SK-N-SH (cell line): ENCODE measurements around the gene SUPV3L1. TPM values are rescaled to one million over a fixed set of nuclear protein-coding genes. Genes with fewer than 3 reads are reported as not detected.
A peak's percentile ranks its signal among the peaks of the same experiment; 100 is the strongest.

Experiments used
- CTCF ChIA-PET: fragments of 300-600, 350-600 bp; formaldehyde crosslinking; extraction: SDS; loops from one replicate; lab custom pipeline; 2021; lab: Yijun Ruan, JAX
- POLR2A ChIA-PET: fragments of 350-600 bp; sonication (Branson Sonifier 250); formaldehyde crosslinking; extraction: SDS; loops from one replicate; lab custom pipeline; 2020; ENCODE audit warnings: antibody characterized with exemption, inconsistent platforms; lab: Yijun Ruan, JAX
- DNase-seq: peaks from one replicate; pipeline ENCODE4 v3.0.0; 2012
- H2AFZ ChIP-seq: fragments of 200-600 bp; sonication (generic); 2 replicates; pipeline ENCODE4 v1.8.1; 2016; ENCODE audit warnings: antibody characterized with exemption, mild to moderate bottlenecking, low read depth
- H3F3A ChIP-seq: fragments of 200-600 bp; sonication (generic); replicated peaks from 2 replicates; pipeline ENCODE3; 2016; ENCODE audit warnings: antibody characterized with exemption, mild to moderate bottlenecking; ENCODE audit not compliant: insufficient read depth
- H3K27ac ChIP-seq, 2 experiments: fragments of 200-500 bp in 1 of 2; fragments of 200-600 bp in 1 of 2; sonication (Bioruptor generic) in 1 of 2; sonication (generic), shearing (Covaris generic) in 1 of 2; 2 replicates each; pipeline versions ENCODE4 v1.5.1 to v1.6.1; 2014 to 2016; ENCODE audit warnings: low read depth in 2 of 2, inconsistent platforms in 1 of 2, low read length in 1 of 2, mild to moderate bottlenecking in 1 of 2, mixed read lengths in 1 of 2
- H3K27me3 ChIP-seq: fragments of 200-600 bp; sonication (generic), shearing (Covaris generic); 2 replicates; pipeline ENCODE4 v1.6.1; 2016; ENCODE audit warnings: mixed run types; ENCODE audit not compliant: insufficient read depth
- H3K36me3 ChIP-seq, 2 experiments: fragments of 200-500 bp in 1 of 2; fragments of 200-600 bp in 1 of 2; sonication (Bioruptor generic) in 1 of 2; sonication (generic) in 1 of 2; replicated peaks in 1 of 2; 2 replicates each; pipeline versions ENCODE3 to v1.5.1; 2014 to 2016; ENCODE audit warnings: low read length in 1 of 2, mild to moderate bottlenecking in 1 of 2; ENCODE audit not compliant: insufficient read depth in 2 of 2, control insufficient read depth in 1 of 2
- H3K4me1 ChIP-seq, 2 experiments: fragments of 200-500 bp in 1 of 2; fragments of 200-600 bp in 1 of 2; sonication (Bioruptor generic) in 1 of 2; sonication (generic), shearing (Covaris generic) in 1 of 2; 2 replicates each; pipeline versions ENCODE4 v1.5.1 to v1.6.1; 2014 to 2016; ENCODE audit warnings: low read depth in 1 of 2, low read length in 1 of 2, mixed run types in 1 of 2; ENCODE audit not compliant: insufficient read depth in 2 of 2, control insufficient read depth in 1 of 2
- H3K4me2 ChIP-seq: fragments of 200-600 bp; sonication (generic), shearing (Covaris generic); 2 replicates; pipeline ENCODE4 v1.6.1; 2017; ENCODE audit warnings: mixed run types
- H3K4me3 ChIP-seq, 2 experiments: fragments of 200-500 bp in 1 of 2; fragments of 200-600 bp in 1 of 2; sonication (Bioruptor generic) in 1 of 2; sonication (generic), shearing (Covaris generic) in 1 of 2; 2 replicates each; pipeline versions ENCODE4 v1.5.1 to v1.8.1; 2014 to 2016; ENCODE audit warnings: low read depth in 2 of 2, inconsistent platforms in 1 of 2, low read length in 1 of 2, mild to moderate bottlenecking in 1 of 2, mixed read lengths in 1 of 2, moderate library complexity in 1 of 2
- H3K79me2 ChIP-seq: fragments of 200-600 bp; sonication (generic); 2 replicates; pipeline ENCODE4 v1.8.1; 2017; ENCODE audit warnings: mild to moderate bottlenecking; ENCODE audit not compliant: insufficient read depth
- H3K9ac ChIP-seq: fragments of 200-600 bp; sonication (generic); 2 replicates; pipeline ENCODE4 v1.6.1; 2017; ENCODE audit warnings: mixed run types
- H3K9me2 ChIP-seq: fragments of 200-600 bp; sonication (generic); 2 replicates; pipeline ENCODE4 v1.6.1; 2017; ENCODE audit warnings: mixed run types
- H3K9me3 ChIP-seq: fragments of 200-600 bp; sonication (generic); 2 replicates; pipeline ENCODE4 v1.6.1; 2017; ENCODE audit warnings: mixed run types, mild to moderate bottlenecking, moderate library complexity
- H4K20me1 ChIP-seq: fragments of 200-600 bp; sonication (generic); 2 replicates; pipeline ENCODE4 v1.6.1; 2017; ENCODE audit warnings: mild to moderate bottlenecking, mixed run types; ENCODE audit not compliant: insufficient read depth
- CHD2 ChIP-seq: fragments of 150-350 bp; IDR thresholded peaks from 2 replicates; pipeline ENCODE4 v1.6.1; 2018; ENCODE audit warnings: low read length; ENCODE audit not compliant: partially characterized antibody
- EP300 ChIP-seq, 2 experiments: IDR thresholded peaks; 2 replicates each; pipeline versions ENCODE4 v1.4.0 to v1.6.1; 2012; ENCODE audit warnings: borderline replicate concordance in 1 of 2, low read depth in 1 of 2, low read length in 1 of 2
- EZH2phosphoT487 ChIP-seq: fragments of 200-600 bp; sonication (generic); IDR thresholded peaks from 2 replicates; pipeline ENCODE4 v1.6.1; 2017; ENCODE audit warnings: low read depth, mixed run types, mild to moderate bottlenecking, antibody characterized with exemption, moderate library complexity, borderline replicate concordance
- FOSL2 ChIP-seq: IDR thresholded peaks from 2 replicates; pipeline ENCODE4 v1.4.0; 2012; ENCODE audit warnings: low read depth, mild to moderate bottlenecking, moderate library complexity, borderline replicate concordance
- FOXJ3 ChIP-seq: sonication (generic); formaldehyde crosslinking; IDR thresholded peaks from 2 replicates; pipeline ENCODE4 v1.5.1; 2020; ENCODE audit warnings: mild to moderate bottlenecking, missing genetic modification reagents
- FOXM1 ChIP-seq: IDR thresholded peaks from 2 replicates; pipeline ENCODE4 v1.4.0; 2012; ENCODE audit warnings: low read depth, mild to moderate bottlenecking
- GABPA ChIP-seq: IDR thresholded peaks from 2 replicates; pipeline ENCODE4 v1.4.0; 2012; ENCODE audit warnings: low read depth, mild to moderate bottlenecking
- JUND ChIP-seq: IDR thresholded peaks from 2 replicates; pipeline ENCODE4 v1.4.0; 2012
- MEF2A ChIP-seq: IDR thresholded peaks from 2 replicates; pipeline ENCODE4 v1.4.0; 2012; ENCODE audit warnings: low read depth, borderline replicate concordance
- MXI1 ChIP-seq: IDR thresholded peaks from 2 replicates; pipeline ENCODE4 v1.6.1; 2012; ENCODE audit warnings: mild to moderate bottlenecking, low read depth, low read length, improper control_type of control experiment
- NFIC ChIP-seq: IDR thresholded peaks from 2 replicates; pipeline ENCODE4 v1.4.0; 2012; ENCODE audit warnings: borderline replicate concordance
- NRF1 ChIP-seq: IDR thresholded peaks from 2 replicates; pipeline ENCODE4 v1.6.1; 2012; ENCODE audit warnings: low read depth, mild to moderate bottlenecking, low read length
- PBX3 ChIP-seq: IDR thresholded peaks from 2 replicates; pipeline ENCODE4; 2012
- RAD21 ChIP-seq: IDR thresholded peaks from 2 replicates; pipeline ENCODE4 v1.6.1; 2012; ENCODE audit warnings: mild to moderate bottlenecking, low read length
- RCOR1 ChIP-seq: fragments of 150-350 bp; IDR thresholded peaks from 2 replicates; pipeline ENCODE4 v1.6.1; 2017; ENCODE audit warnings: antibody characterized with exemption, low read length
- RFX5 ChIP-seq: IDR thresholded peaks from 2 replicates; pipeline ENCODE4 v1.6.1; 2012; ENCODE audit warnings: mild to moderate bottlenecking, improper control_type of control experiment, low read length
- RXRA ChIP-seq: IDR thresholded peaks from 2 replicates; pipeline ENCODE4 v1.4.0; 2012; ENCODE audit warnings: low read depth, mild to moderate bottlenecking, borderline replicate concordance
- SMC3 ChIP-seq: IDR thresholded peaks from 2 replicates; pipeline ENCODE4 v1.6.1; 2012; ENCODE audit warnings: low read depth, low read length, improper control_type of control experiment
- TAF1 ChIP-seq: IDR thresholded peaks from 2 replicates; pipeline ENCODE4 v1.6.1; 2012; ENCODE audit warnings: low read depth, mild to moderate bottlenecking, low read length, moderate library complexity, borderline replicate concordance
- TEAD4 ChIP-seq: IDR thresholded peaks from 2 replicates; pipeline ENCODE4 v1.4.0; 2012; ENCODE audit warnings: mild to moderate bottlenecking, borderline replicate concordance; ENCODE audit not compliant: insufficient read depth
- WGBS: methylation state at CpG from one replicate; pipeline ENCODE4 v1.1.6; 2017; ENCODE audit warnings: low lambda C conversion rate; 5-methylcytosine and 5-hydroxymethylcytosine counted together
- polyA plus RNA-seq, 3 experiments: library from polyadenylated mRNA; depleted of rRNA; stranded (reverse); fragments of >200 nt; gene quantifications; 2 replicates each; pipeline ENCODE4 v1.2.3, GENCODE V29; 2012
- TF ChIP-seq, protein P1 (sequence below): fragments of 200-600 bp; sonication (generic); IDR thresholded peaks from 2 replicates; pipeline ENCODE4 v1.6.1; 2017; ENCODE audit warnings: antibody characterized with exemption, mild to moderate bottlenecking, moderate library complexity
- TF ChIP-seq, protein P2 (sequence below): fragments of 150-350 bp; IDR thresholded peaks from 2 replicates; pipeline ENCODE4 v1.6.1; 2016; ENCODE audit warnings: mild to moderate bottlenecking, low read depth, low read length
- TF ChIP-seq, protein P3 (sequence below): IDR thresholded peaks from 2 replicates; pipeline ENCODE4 v1.4.0; 2012; ENCODE audit warnings: low read depth
- TF ChIP-seq, protein P4 (sequence below): IDR thresholded peaks from 2 replicates; pipeline ENCODE4 v1.4.0; 2012; ENCODE audit warnings: low read depth, borderline replicate concordance
- TF ChIP-seq, protein P5 (sequence below): IDR thresholded peaks from 2 replicates; pipeline ENCODE4 v1.4.0; 2012; ENCODE audit warnings: low read depth, borderline replicate concordance

SUPV3L1 gene
- polyA plus RNA-seq, 1 of the 3 experiments (the other 2 are of a cell fraction) = 19.8 TPM

DNA sequence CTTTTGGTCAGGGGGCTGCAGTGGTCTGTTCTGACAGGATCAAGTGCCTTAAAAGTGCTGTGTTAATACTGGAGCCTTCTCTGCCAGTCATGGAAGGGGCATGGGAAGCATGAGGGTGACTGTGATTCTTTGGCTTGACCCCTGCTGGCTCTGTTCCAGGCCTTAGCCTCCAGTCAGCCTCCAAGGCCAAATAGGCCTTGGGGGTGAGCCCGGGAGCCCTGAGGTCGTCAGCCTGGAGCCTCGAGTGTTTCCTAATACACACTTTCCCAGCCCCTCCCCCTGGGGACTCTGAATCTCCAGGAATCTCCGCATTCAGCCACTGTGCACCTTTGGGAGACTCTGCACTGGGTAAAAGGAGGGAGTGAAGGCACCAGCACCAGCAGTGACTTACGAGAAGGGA is 50.1 kb downstream of the SUPV3L1 start (continued):
- TF ChIP-seq, protein P1, sequence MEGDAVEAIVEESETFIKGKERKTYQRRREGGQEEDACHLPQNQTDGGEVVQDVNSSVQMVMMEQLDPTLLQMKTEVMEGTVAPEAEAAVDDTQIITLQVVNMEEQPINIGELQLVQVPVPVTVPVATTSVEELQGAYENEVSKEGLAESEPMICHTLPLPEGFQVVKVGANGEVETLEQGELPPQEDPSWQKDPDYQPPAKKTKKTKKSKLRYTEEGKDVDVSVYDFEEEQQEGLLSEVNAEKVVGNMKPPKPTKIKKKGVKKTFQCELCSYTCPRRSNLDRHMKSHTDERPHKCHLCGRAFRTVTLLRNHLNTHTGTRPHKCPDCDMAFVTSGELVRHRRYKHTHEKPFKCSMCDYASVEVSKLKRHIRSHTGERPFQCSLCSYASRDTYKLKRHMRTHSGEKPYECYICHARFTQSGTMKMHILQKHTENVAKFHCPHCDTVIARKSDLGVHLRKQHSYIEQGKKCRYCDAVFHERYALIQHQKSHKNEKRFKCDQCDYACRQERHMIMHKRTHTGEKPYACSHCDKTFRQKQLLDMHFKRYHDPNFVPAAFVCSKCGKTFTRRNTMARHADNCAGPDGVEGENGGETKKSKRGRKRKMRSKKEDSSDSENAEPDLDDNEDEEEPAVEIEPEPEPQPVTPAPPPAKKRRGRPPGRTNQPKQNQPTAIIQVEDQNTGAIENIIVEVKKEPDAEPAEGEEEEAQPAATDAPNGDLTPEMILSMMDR = no peak
- no peak for TF ChIP-seq PBX3
- TF ChIP-seq, protein P2, sequence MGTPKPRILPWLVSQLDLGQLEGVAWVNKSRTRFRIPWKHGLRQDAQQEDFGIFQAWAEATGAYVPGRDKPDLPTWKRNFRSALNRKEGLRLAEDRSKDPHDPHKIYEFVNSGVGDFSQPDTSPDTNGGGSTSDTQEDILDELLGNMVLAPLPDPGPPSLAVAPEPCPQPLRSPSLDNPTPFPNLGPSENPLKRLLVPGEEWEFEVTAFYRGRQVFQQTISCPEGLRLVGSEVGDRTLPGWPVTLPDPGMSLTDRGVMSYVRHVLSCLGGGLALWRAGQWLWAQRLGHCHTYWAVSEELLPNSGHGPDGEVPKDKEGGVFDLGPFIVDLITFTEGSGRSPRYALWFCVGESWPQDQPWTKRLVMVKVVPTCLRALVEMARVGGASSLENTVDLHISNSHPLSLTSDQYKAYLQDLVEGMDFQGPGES = no peak
- no peak for TF ChIP-seq FOXJ3 (CRISPR knock-in tag)
- no peak for TF ChIP-seq RFX5
- TF ChIP-seq CHD2 = no peak

DNA sequence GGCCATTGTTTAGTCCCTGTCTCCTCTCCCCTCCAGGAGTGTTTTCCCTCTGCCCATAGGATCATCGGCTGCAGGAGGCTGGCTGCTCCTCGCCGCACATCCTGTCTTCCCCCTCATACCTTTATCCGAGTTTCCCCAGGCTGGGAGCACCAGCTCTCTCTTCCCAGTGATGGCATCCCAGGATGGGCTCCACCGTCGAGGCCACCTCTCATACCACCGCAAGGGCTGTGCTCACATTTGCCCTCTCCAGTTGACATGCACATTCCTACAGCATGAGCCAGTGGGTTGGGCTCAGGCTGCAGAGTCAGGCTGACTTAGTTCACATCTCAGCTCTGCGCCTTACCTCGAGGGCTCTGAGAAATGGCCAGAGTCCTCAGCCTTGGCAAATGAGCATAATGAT is 52.2 kb downstream of the SUPV3L1 start:
- Histone ChIP-seq H3K9me3 (no peaks in the 10 kb centered on the region), H3K9me2 (no peaks in the 10 kb centered on the region), H3K27ac (no peak overlapping the region), H3K36me3 (no peaks in the 10 kb centered on the region), H3K4me1 (no peaks in the 10 kb centered on the region), H3F3A (no peaks in the 10 kb centered on the region), H3K79me2 (no peaks in the 10 kb centered on the region), H3K9ac (no peak overlapping the region), H3K27me3 (no peaks in the 10 kb centered on the region), H2AFZ (peak overlapping the region; percentile 39; the same call in 1 of the 2 replicates), H3K4me2 (no peak overlapping the region), H3K4me3 (no peak overlapping the region), H4K20me1 (no peaks in the 10 kb centered on the region)
- WGBS = 71% methylated on average over 9 of the region's 9 CpGs
- DNase-seq = no peak
- TF ChIP-seq JUND (peak; percentile 41; the same call in 1 of the 2 replicates), RFX5 (no peak), RCOR1 (no peak), FOSL2 (0 out of 2 replicates have a peak, but pooled peaks have one; percentile 29), MXI1 (no peak), SMC3 (no peak), RXRA (no peak), MEF2A (no peak), GABPA (no peak), EP300 (IDR thresholded peaks at IDR 0.05; ENCODE audit: borderline replicate concordance in 1 of 2, low read depth in 1 of 2, low read length in 1 of 2) (no peak), NFIC (no peak), RAD21 (no peak), FOXJ3 (CRISPR knock-in tag) (no peak), TEAD4 (no peak), EZH2phosphoT487 (no peak), FOXM1 (no peak), TAF1 (no peak), NRF1 (no peak)
- TF ChIP-seq, protein P3, sequence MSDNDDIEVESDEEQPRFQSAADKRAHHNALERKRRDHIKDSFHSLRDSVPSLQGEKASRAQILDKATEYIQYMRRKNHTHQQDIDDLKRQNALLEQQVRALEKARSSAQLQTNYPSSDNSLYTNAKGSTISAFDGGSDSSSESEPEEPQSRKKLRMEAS = peak; percentile 82
- TF ChIP-seq, protein P4, sequence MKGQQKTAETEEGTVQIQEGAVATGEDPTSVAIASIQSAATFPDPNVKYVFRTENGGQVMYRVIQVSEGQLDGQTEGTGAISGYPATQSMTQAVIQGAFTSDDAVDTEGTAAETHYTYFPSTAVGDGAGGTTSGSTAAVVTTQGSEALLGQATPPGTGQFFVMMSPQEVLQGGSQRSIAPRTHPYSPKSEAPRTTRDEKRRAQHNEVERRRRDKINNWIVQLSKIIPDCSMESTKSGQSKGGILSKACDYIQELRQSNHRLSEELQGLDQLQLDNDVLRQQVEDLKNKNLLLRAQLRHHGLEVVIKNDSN = no peak
- TF ChIP-seq, protein P5, sequence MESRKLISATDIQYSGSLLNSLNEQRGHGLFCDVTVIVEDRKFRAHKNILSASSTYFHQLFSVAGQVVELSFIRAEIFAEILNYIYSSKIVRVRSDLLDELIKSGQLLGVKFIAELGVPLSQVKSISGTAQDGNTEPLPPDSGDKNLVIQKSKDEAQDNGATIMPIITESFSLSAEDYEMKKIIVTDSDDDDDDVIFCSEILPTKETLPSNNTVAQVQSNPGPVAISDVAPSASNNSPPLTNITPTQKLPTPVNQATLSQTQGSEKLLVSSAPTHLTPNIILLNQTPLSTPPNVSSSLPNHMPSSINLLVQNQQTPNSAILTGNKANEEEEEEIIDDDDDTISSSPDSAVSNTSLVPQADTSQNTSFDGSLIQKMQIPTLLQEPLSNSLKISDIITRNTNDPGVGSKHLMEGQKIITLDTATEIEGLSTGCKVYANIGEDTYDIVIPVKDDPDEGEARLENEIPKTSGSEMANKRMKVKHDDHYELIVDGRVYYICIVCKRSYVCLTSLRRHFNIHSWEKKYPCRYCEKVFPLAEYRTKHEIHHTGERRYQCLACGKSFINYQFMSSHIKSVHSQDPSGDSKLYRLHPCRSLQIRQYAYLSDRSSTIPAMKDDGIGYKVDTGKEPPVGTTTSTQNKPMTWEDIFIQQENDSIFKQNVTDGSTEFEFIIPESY = no peak
- CTCF ChIA-PET = interaction anchor here (1.2 to 4.1 kb wide), 5 partner anchors 10 to 181 kb away, joined by 3 to 24 read pairs (median 4); no protein-coding TSS in a partner anchor
- POLR2A ChIA-PET = no interaction called here
